ENCODE results near the gene KCNMA1.

KCNMA1 gene

GRCh38 chr10:77185696-77186095 lies 451.9 kb downstream of the KCNMA1 start:
- no peak for DNase-seq (ENCODE audit: low read depth in 3 of 3)

- no peak for DNase-seq (ENCODE audit: low read depth in 3 of 3)
Measured at GRCh38 chr10:77182803-77183202, 454.8 kb downstream of the KCNMA1 start.

- DNase-seq (ENCODE audit: low read depth in 3 of 3): no peak
Measured at GRCh38 chr10:77180794-77181193, 456.8 kb downstream of the KCNMA1 start.

- no peak for DNase-seq (ENCODE audit: low read depth in 3 of 3)
Measured at GRCh38 chr10:77180104-77180503, 457.5 kb downstream of the KCNMA1 start.

- no peak for DNase-seq (ENCODE audit: low read depth in 3 of 3)
Measured at GRCh38 chr10:77179015-77179695, 458.5 kb downstream of the KCNMA1 start.

- DNase-seq (ENCODE audit: low read depth in 3 of 3): no peak
Measured at GRCh38 chr10:77177589-77177988, 460.0 kb downstream of the KCNMA1 start.

DNA sequence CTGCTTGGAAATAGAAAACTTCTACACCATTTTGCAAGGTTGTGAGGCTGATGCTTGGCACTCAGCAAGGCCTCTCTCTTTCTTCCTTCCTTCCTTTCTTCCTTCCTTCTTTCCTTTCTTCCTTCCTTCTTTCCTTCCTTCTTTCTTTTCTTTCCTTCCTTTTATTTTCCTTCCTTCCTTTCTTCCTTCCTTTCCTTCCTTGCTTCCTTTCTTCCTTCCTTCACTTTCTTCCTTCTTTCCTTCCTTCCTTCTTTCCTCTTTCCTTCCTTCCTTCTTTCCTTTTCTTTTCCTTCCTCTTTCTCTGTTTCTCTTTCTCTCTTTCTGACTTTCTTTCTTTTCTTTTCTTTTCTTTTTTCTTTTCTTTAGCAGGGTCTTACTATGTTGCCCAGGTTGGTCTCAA lies 460.4 kb downstream of the KCNMA1 start:
- no peak for DNase-seq (ENCODE audit: low read depth in 3 of 3)

DNA sequence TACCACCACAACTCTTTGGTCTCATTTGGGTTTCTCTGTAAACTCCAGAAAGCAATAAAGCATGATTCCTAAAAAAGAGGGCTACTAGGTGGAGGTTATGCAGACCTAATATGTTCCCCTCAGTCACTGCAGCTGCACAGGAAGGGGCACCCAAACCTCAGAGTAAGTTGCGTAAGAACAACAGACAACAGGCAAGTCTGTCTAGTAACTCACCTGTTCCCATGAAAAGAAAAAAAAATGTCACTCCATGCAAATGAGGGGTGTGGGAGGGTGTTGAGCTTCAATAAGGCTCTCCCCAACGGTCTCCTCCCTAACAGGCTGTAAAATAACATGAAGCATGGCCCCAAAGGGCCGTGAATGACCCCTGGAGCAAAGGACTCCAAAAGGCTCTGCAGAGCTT lies 461.4 kb downstream of the KCNMA1 start:
- no peak for DNase-seq (ENCODE audit: low read depth in 3 of 3)

DNA sequence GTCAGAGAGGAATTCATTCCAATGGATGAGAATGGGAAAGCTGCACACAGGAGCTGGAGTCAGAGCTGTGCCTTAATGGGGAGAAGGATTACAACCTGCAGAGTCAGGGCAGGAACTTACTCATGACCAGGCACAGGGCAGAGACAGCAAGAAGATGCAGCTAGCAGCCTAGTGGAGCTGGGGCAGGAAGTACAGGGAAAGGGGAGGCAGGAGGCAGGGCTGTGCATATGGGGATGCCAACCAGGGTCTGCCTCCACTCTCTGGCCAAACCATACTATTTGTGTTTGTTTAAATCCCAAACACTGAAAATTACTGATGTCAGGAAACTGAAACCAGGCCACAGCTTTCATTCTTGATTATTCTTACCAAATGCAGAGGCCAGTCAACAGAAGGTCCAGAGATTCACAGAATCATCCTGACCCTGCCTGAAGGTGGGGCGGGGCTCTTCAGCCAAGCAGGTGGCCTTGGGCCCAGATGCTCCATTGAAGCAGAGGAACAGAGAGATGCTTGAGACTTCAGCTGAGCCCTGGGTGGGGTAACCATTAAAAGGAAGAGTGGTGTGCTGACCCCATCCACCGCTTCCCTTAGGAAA lies 461.9 kb downstream of the KCNMA1 start:
- no peak for DNase-seq (ENCODE audit: low read depth in 3 of 3)

- DNase-seq (ENCODE audit: low read depth in 3 of 3): peak; percentile 22 to 26 (median 24)
Measured at GRCh38 chr10:77173615-77174461, 463.8 kb downstream of the KCNMA1 start.

DNA sequence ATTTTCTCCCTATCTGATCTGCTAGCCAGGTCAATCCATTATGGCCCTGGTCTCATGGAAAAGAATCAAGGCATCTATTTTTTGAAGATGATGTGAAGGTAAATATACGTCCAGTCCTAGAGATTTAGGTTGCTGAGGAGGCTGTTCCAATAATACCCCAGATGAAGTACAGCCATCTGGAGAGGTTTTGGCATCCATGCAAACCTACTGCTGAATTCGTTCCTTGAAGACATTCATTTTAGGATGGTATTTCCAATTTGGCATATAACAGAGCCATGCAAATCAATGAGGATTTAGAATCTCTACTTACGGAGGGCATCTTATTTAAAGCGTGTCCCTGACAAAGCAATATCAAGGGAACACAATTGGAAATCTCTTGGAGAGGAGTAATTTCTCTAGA lies 465.5 kb downstream of the KCNMA1 start:
- no peak for DNase-seq (ENCODE audit: low read depth in 3 of 3)

DNA sequence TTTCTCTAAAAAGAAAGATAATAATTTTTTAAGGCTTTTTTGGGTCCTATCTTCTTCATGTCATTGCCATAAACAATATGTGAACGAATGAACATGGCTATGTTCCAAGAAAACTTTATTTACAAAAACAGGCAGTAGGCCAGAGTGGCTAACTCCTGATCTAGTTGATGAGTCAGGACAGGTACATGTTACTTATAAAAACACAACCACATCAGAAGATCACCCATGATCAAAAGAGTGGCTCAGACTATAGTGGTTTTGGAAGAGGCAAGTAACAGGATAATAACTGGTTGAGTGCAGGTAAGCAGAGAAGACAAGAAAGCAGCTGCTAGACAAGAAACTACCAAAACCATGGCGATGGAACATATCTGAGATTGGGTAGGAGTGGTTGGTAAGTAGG lies 468.7 kb downstream of the KCNMA1 start:
- no peak for DNase-seq (ENCODE audit: low read depth in 3 of 3)

DNA sequence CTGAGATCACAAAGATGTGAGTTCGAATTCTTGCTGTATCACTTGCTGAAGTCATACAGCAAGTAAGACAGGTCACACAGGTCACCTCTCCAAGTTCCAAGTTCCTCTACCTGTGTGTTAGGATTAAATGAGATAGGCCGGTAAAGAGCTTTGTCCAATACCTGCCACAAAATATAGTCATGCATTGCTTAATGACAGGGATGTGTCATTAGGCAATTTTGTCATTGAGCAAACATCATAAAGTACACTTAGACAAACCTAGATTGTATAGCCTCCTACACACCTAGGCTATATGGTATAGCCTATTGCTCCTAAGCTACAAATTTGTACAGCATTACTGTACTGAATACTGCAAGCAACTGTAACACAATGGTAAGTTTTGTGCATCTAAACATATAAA lies 469.4 kb downstream of the KCNMA1 start:
- no peak for DNase-seq (ENCODE audit: low read depth in 3 of 3)

DNA sequence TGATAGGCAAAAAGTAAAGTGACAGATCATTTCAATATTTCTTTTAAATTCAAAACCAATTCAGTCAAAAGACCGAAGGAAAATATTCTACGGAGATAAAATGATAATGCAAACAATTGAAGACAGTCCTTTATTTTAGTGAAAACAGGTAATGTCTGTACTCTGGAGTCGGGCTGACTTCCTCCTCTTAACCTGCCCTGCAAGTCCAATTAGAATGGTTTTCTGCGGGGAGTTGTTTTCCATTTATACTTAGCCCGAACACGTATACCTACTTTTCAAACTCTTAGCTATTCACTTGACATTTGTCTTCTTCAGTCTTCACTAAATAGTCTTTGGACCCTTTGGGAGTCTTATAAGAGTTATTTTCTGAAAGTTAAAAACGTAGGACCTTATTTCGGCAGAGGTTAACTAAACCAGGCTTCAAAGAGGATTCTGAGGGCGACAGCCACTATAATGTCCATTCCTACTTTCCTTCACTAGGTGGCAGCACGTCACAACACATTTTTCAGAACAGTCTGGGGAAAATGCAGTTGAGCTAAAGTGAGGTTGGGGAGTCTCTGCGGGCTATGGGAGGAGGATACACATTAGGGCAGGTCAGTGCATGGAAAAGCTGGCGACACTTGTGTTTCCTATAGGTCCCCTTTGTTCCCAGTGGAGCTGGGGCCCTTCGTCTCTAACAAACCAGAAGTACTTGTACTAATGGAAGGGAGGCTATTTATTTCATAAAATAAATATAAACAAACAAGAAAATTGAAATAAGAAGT lies 472.0 kb downstream of the KCNMA1 start:
- no peak for DNase-seq (ENCODE audit: low read depth in 3 of 3)

DNA sequence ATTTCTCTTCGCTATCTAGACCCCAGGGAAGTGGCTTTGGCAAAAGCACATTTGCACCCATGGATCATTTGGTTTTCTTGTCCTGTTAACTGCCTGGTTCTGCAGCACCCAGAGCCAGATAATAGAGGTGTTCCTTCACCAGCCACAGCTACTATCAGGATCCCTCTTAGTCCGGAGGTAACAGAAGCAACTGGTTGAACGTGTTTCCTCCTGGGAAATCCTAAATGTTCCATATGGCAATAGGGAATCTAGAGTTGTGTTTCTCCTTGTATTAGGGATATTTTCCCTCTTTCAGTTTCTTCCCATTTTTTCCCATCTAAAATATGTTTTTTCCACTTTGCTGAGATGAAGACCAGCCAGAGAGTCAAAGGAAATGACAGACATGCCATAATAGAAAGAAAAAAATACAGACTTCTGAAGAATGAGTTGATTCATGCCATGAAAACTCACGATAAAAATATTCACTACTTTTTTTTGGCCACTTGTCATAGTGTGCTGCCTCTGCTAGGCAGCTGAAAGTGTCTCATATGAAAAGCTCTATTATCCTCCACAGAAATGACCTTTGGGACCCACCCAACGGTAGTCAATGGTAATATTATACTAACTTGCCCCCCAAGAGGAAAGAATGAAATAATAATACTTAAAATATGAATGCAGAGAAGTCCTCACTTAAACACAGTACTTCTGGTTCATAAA lies 472.8 kb downstream of the KCNMA1 start:
- no peak for DNase-seq (ENCODE audit: low read depth in 3 of 3)

DNA sequence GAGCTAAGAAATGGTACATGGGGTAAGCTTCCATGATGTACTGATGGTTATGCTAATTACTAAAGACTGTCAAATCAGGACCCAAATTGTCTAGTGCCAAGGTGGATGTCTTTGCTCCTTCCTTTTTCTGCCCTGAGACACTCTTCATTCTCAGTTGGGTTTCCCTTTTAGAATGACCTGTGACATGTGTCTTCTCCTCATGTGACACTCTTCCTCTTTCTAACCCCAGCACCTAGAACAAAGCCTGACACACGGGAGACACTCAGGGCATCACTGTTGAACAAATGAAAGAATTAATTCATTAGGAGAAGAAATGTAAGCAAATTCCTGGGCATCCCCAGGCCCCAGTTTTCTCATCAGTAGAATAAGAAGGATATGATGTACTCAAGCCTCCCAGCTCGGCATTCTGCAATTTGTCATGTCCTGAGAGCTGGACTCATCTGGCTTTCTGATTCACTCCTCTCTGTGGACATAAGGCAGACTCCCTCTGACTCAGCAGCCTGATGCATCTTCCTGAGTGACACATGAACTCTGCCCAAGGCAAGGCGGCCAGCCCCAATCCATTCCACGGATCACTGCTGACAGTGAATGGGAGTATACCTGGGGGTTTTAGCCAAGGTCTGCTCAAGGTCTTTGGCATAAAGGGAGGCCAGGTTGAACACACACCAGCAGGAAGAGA lies 473.8 kb downstream of the KCNMA1 start:
- no peak for DNase-seq (ENCODE audit: low read depth in 3 of 3)

GRCh38 chr10:77162697-77163096 lies 474.9 kb downstream of the KCNMA1 start:
- DNase-seq (ENCODE audit: low read depth in 3 of 3): no peak

- DNase-seq (ENCODE audit: low read depth in 3 of 3): no peak
Measured at GRCh38 chr10:77160679-77161078, 476.9 kb downstream of the KCNMA1 start.

GRCh38 chr10:77159538-77160110 lies 478.0 kb downstream of the KCNMA1 start:
- no peak for DNase-seq (ENCODE audit: low read depth in 3 of 3)

DNA sequence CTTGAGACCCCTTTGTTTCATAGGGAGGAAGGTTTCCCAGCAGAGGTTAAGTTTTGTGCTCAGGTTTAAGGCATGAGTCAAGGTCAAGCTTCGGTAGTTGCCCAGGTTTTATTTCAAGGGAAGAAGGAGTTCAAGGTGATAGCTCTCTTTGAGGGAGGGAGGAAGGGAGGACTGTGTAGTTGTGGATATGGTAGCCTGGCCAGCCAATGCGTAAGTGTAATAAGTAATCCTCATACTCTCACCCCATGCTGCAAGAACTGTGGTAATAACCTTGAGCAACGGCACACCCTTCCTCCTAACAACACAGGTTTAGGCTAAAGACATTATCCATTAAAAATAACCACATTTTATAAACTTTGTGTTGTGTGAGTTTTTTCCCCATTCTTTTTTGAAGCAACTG lies 478.9 kb downstream of the KCNMA1 start:
- DNase-seq (ENCODE audit: low read depth in 3 of 3): no peak

Measured in stimulated activated CD4-positive, alpha-beta T cell treated with anti-CD3 and anti-CD28 coated beads, TNF-alpha, amount 100 ng/mL, for 4 hours (primary cell).